NCI-H524 treated with DMSO at 0.1 percent for 48 hours (cell line): Measurements from ENCODE around the gene CRIP3.

Experiments
- DNase-seq: peaks from one replicate; lab custom pipeline; 2025; lab: John Stamatoyannopoulos, UW

The CRIP3 gene

GRCh38 chr6:43287717-43288679 lies 20.6 kb downstream of the CRIP3 start:
- DNase-seq, result no peak

- DNase-seq, result no peak
Measured at GRCh38 chr6:43286980-43287716, 21.5 kb downstream of the CRIP3 start.

- DNase-seq, result no peak
Measured at GRCh38 chr6:43286456-43286979, 22.1 kb downstream of the CRIP3 start.

- no peak for DNase-seq
Measured at GRCh38 chr6:43285832-43286231, 22.8 kb downstream of the CRIP3 start.

- no peak for DNase-seq
Measured at GRCh38 chr6:43284991-43285781, 23.4 kb downstream of the CRIP3 start.

- DNase-seq, result no peak
Measured at GRCh38 chr6:43283905-43284304, 24.7 kb downstream of the CRIP3 start.

GRCh38 chr6:43283514-43283901 lies 25.1 kb downstream of the CRIP3 start:
- no peak for DNase-seq

GRCh38 chr6:43282636-43283513 lies 25.8 kb downstream of the CRIP3 start:
- DNase-seq, result no peak

GRCh38 chr6:43282060-43282459 lies 26.6 kb downstream of the CRIP3 start:
- no peak for DNase-seq

- no peak for DNase-seq
Measured at GRCh38 chr6:43280234-43280633, 28.4 kb downstream of the CRIP3 start.

- DNase-seq, result no peak
Measured at GRCh38 chr6:43278524-43279078, 30.0 kb downstream of the CRIP3 start.

- no peak for DNase-seq
Measured at GRCh38 chr6:43277643-43278523, 30.7 kb downstream of the CRIP3 start.

- DNase-seq, result no peak
Measured at GRCh38 chr6:43277306-43277642, 31.4 kb downstream of the CRIP3 start.

- DNase-seq, result no peak
Measured at GRCh38 chr6:43276577-43277305, 31.9 kb downstream of the CRIP3 start.

GRCh38 chr6:43275801-43276576 lies 32.6 kb downstream of the CRIP3 start:
- DNase-seq, result no peak

- DNase-seq, result no peak
Measured at GRCh38 chr6:43274916-43275597, 33.6 kb downstream of the CRIP3 start.

GRCh38 chr6:43274127-43274915 lies 34.3 kb downstream of the CRIP3 start:
- DNase-seq, result no peak
